GM18498 (cell line): Measurements from ENCODE around the gene UBAC2.
"Not testable (repeated sequence)": the region's sequence is repeated elsewhere in the genome, so short reads cannot be mapped to it uniquely, and the experiment has no call there.

Experiments
- ATAC-seq: cut with Tn5 transposase; IDR thresholded peaks from one replicate; pipeline ENCODE4 v1.9.1; 2021; ENCODE audit warnings: mild to moderate bottlenecking, moderate library complexity; ENCODE audit not compliant: unreplicated experiment

The UBAC2 gene

DNA sequence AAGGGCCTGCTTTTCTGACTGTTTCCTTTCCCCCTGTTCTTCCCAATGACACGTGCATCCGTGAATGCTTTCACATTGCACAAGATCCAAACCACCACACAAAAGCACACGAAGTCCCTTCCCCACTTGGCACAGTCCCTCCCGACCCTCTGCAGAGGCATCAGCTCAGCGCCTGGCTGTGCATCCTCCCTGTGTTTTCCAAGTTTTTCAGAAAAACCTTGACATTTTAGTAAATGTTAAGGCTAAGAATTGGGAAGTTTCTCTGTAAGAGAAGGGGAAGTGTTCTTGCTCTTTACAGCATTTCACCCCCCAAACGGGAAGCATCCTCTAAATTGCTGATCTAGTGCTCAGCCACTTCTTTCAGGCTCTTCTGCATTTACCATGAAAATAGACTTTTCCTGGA is 206.1 kb downstream of the UBAC2 start:
- no peak for ATAC-seq

- no peak for ATAC-seq
Measured at GRCh38 chr13:99407906-99408702, 207.4 kb downstream of the UBAC2 start.

DNA sequence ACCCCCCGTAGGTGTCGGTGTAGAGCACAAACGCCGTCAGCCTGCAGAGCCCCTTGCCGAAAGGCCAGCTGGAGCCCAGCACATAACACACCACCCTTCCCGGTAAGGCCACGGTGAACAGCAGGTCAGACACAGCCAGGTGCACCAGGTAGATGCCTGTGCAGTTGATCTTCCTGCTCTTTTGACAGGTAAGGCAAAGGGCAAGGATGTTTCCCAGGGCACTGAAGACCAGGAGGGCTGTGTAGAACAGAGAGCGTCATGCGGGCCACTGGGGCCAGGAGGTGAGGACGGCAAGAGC is 208.0 kb downstream of the UBAC2 start:
- no peak for ATAC-seq

DNA sequence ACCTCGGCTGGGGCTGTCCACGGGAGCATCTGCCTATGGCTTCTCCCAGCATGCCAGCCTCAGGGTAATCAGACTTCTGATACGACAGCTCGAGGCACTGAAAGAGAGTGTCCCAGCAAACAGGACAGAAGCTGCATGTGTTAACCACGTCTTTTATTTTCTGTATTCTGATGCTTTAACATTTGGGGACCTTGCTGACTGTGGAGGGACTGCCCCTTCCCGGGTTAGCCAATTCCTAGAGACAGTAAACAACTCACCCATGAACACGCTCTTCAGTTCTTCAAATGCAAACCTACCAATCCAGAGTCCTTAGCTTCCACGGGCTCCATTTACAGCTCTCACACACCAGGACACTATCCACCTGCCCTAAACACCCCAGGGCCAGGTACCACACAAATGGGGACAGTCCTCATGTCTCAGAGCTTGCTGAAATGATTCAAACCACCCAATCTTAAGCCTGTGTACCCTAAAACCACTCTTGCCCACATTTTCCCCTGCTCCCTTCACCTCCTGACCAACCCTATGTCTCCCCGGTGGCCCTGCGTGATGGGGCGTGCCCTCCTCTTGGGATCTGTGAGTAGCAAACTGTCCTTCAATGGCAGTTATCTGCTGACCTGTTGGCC is 208.9 kb downstream of the UBAC2 start:
- ATAC-seq, result not testable (repeated sequence)

GRCh38 chr13:99410646-99411475 is 210.2 kb downstream of the UBAC2 start:
- peak; percentile 49 for ATAC-seq

GRCh38 chr13:99412856-99413255 is 212.2 kb downstream of the UBAC2 start:
- ATAC-seq, result no peak

DNA sequence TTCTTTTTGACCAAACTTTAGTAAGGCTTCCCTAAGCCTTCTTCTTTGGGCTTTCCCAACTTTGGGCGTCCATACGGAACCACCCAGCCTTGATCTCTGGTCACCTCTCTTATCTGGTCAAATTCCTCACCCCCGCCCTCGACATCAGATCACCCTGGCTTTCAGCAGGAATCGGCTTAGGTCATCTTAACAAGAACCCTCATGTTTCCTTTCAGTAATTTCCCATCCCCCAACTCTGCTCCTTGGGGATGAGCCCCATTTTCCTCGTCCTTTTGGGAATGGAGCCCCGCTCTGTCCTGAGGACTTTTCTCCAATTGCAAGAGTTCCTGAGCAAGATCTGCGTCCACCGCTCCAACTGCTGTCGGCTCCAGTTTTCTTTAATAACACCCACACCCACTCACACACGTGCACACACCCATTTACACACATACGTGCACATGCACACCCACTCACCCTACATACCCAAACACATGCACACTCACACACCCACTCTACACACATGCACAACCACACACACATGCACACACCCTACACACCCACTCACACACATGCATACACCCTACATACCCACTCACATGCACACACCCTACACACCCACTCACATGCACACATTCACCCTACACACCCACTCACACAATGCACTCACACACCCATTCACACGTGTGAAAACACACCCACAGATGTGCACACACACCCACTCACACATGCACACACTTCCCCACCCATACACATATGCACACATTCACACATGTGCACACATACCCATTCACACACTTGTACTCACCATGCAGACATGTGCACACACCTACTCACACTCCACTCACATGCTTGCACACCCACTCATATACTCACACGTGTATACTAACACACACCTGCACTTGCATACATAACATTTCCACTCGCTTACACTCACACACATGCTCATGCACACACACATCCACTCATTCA is 213.7 kb downstream of the UBAC2 start:
- ATAC-seq, result no peak

- no peak for ATAC-seq
Measured at GRCh38 chr13:99415014-99415650, 214.5 kb downstream of the UBAC2 start.

- no peak for ATAC-seq
Measured at GRCh38 chr13:99415851-99416331, 215.2 kb downstream of the UBAC2 start.

DNA sequence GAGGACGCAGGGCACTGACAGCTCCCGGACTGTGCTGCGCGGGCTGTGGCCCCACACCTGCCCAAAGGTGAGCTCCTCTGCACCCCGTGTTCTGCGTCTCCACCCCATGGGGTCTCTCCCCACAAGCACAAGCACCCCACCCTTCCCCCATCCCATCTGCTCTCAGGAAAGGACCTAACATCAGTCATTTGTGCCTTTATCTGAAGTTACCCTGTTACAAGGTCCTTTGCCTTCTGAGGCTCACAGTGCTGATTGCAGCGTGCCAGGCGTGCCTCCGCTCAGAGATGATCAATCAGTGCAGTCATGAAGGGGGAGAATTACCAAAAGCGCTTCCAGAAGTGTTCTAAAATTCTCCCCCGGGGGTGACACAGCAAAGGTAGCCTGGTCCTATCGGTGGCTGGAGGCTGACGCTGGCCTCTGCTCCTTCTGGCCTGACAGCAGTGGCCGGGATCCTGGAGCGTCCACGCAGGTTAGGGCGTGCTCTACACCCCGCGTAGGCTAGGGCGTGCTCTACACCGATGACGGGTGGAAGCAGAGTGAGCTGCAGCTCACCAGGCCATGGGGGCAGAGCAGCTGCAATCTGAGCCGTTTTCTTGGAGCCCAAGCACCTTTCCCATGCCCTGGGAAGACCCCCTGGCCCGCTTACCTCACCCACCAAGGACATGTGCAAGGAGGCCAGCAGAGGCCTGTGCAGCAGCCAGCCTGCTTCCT is 215.9 kb downstream of the UBAC2 start:
- ATAC-seq, result no peak

DNA sequence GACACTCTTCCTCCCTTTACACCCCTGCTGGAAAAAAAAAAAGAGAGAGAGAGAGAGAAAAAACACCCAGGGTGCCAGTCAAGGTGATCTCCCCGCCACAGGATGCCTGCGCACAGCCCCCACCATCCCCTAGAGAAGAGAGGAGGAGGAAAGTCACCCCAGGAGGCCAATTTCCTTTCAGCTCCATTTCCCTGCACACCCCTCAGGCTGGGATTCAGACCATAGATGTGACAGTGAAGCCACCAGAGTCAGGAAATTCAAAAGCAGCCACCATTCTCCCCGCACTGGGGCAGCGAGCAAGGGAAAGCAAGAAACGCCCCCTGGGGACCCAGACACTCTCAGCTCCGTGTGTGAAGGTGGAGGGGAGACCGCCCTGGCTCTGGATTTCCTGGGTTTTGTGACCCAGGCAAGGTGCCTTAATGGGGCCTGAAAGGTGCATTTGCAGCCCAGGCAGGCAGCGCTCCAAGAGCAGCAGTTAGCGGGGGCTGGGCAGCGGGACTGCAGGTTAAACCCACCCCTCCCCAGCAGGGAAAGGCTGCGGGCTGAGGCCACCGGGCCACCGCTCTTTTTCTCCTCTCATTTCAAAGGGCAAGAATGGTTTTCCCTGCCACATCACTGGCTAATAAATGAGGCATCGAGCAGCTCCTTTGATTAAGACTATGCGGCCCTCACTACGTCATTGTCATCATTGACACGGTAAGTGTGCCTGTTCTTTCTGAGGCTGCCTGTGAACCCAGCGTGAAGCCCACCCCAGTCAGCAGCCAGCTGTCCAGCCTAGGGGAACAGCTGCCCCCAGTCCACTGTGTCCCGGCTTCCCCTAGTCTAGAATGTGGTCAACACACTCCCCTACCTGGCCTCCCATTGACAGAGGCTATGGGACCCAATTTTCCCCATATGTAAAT is 216.8 kb downstream of the UBAC2 start:
- ATAC-seq, result no peak

DNA sequence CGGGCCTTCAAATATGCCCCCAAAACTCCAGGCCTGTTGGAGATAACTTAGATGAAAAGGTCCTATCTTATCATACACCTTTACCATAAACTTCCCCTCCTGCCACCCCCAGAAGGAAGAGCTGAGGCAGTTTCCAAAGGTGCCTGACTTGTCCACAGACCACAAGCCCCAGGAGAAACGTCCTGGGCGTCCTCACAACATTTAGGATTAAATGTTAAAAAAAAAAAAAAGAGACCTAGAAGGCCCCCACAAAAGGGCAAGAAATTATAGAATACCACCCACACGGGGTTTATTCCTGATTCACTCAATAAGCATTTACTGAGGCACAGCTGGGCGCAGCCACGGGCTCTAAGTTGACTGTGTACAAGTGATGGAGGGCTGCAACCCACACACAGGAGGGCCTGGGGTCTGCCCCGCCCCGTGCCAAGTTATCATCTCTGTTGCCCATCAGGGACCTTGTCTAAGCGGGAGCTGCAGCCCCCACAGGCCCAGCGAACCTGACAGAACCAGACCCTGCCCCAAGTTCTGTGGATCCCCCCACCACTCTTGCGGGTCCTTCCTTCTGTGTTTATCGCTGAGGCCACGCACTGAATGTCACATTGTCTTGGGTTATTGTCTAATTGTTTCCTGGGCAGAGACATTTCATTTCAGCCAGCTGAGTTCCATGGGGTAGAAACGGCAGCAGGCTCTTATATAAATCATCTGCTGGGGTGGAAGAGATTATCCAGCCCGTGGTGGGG is 217.6 kb downstream of the UBAC2 start:
- ATAC-seq, result no peak

- no peak for ATAC-seq
Measured at GRCh38 chr13:99418843-99419140, 218.1 kb downstream of the UBAC2 start.

DNA sequence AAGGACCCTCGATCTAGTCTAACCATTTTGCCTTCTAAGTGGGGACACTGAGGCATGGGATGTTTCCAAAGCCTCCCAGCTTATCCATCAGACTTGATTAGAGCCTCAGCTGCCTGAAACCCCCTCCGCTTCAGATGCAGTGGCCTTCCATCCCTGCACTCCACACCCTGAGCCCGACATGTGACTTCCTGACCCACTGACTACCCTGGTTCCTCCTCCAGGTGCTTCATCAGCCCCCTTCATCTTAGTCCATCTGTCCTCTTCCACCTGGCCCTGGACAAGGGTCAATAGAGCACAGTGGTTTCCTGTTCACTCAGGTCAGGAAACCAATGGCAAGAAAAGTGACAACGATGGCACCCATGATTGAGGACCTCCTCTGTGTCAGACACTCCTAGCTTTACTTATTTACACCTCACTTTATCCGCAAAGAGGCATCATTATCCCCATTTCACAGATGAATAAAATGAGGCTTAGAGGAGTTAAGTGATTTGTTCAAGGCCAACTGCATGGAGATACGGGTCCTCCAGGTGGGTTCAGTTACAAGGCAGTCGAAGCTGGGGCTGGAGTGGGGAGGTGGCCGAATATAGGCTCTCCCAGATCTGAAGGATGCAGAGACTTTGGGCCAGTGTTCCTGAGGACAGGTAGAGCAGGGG is 219.1 kb downstream of the UBAC2 start:
- no peak for ATAC-seq

- no peak for ATAC-seq
Measured at GRCh38 chr13:99421271-99421670, 220.6 kb downstream of the UBAC2 start.

DNA sequence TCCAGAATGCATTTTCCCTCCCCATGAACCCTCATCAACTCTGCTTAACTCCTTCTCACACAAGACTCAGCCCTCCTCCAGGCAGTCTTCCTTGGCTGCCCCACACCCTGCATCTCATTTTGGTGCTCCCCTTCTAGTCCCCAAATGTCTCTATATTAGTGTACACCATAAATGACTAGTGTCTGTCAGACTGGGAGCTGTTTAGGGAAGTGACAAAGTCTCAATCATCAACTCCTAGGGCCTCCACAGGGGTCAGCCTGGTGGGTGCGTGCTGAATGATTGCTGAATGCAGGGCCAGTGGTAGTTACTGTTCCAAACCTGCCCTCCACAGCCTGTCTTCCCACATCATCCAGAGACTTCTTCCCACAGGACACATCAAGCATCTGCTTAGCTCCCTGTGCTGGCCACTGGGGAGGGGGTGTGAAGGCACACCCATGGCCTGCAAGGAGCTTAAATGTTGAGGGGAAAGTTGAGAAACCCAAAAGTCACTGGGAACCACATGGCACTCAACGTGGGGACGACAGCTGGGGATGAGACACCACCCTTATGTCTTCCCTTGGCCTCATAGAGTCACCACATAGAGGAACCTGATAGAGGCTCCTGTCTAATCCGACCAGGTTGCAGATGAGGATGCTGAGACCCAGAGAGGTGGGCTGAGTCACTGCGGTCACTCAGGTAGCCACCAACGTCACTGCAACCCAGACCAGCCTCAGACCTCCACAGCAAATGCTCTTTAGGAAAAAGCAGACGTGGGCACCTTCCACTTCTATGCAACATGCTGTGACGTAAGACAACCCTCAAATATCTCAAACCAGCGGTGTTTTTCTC is 221.3 kb downstream of the UBAC2 start:
- no peak for ATAC-seq
